Embryonic facial prominence (tissue), 1 donor: ENCODE data around the gene MMP15.

Experiments used
- DNase-seq: peaks from one replicate; pipeline ENCODE4 v3.0.0-alpha.2; 2016; ENCODE audit errors: extremely low spot score

The MMP15 gene

DNA sequence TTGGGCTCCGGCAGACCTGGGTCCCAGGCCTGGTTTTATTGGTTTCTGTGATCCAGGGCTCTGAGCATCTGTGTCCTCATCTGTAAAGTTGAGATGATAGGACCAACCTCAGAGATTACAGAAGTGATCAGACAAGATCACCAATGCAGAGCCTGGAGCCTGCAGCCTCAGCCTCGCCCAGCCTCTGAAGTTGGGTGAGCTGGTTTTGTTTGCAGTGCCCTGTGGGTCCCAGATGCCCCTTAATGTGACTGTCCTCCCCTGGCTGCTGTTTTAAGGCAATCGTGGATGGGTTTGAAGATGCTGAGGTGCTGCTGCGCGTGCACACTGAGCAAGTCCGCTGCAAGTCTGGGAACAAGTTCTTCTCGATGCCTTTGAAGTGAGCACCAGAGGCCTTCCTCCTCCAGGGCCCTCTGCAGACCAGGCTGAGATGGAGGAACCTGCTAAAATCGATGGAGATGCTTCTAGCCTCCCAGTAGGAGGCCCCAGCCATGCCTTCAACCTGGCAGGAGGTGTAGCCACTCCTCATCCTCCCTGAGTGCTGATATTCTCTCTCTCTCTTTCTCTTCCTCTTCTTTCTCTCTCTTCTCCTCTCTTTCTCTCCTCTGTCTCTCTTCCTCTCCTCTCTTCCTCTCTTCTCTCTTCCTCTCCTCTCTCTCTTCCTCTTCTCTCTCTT, 5.6 kb upstream of the MMP15 start:
- no peak for DNase-seq

DNA sequence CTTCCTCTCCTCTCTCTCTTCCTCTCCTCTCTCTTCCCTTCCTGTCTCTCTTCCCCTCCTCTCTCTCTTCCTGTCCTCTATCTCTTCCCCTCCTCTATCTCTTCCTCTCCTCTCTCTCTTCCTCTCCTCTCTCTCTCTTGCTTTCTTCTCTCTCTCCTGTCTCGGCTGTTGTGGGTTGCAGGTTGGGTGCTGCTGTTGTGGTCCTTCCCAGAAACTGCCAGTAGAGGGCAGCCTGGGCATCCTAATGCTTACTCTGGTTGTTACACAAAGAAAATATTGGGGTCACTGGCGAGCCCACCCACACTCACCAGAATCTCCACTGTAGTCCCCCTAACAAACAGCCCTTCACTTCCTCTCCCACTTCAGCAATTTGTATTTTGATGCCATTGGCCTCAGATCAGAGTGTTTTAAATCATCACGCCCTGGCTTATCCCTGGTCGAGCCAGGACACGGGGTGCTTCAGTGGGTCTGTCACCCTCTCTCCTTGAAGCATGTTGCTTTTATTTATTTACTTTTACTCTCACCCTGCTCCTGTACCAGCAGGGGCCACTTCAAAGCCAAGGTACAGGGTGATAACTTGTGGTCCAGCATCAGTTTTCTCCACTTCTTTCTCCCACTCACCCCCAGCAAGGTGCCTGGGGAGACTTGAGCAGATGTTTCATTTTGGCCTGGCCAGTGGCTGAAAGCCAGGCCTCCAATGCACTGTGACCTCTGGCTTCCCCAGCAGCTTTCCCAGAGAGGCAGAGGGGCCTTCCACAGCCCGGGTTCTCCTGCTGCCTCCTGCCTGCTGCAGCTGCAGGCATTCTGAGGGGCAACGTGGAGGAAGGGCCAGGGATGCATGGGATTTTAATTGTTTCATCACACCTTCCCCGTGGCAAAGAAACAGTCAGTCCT, 4.7 kb upstream of the MMP15 start:
- DNase-seq: no peak

DNA sequence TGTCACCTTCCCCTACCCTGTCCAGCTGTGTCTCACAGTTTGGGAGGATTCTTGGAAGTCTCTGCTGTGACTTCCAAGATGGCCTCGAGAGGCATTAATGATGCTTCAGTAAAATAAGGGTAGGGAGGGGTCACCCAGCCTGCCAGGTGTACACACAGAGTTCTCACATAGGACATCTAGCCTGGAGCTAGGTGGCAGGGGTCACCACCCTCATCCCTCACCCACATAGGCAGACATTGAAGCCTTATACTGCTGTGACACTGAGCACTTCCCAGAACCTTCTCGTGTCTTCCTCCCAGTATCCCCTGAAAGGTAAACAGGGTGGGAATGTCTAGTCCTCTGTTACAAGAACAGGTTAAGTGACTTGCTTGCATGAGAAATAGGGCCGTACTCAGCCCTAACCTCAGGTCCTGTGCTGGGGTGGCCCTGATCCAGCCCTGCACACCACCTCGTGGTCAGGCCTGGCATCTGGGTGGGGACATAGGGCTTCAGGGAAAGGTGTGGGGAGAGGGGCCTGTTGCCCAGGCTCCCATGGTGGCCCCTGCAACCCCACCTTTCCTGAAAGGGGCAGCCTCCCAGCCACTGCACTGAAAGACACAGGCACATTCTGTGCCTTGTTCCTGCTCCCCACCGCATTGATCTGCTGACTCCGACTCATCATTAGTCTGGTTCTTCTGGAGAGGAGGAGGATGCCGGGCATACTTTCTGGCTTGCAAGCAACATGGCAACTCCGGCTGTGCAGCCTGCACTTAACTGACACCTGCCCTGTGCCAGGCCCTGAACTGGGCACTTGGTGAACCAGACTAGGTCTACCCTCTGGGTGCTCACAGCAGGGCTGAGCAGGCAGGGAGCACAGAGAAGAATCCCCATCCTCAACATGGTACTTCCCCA, 3.6 kb upstream of the MMP15 start:
- no peak for DNase-seq

DNA sequence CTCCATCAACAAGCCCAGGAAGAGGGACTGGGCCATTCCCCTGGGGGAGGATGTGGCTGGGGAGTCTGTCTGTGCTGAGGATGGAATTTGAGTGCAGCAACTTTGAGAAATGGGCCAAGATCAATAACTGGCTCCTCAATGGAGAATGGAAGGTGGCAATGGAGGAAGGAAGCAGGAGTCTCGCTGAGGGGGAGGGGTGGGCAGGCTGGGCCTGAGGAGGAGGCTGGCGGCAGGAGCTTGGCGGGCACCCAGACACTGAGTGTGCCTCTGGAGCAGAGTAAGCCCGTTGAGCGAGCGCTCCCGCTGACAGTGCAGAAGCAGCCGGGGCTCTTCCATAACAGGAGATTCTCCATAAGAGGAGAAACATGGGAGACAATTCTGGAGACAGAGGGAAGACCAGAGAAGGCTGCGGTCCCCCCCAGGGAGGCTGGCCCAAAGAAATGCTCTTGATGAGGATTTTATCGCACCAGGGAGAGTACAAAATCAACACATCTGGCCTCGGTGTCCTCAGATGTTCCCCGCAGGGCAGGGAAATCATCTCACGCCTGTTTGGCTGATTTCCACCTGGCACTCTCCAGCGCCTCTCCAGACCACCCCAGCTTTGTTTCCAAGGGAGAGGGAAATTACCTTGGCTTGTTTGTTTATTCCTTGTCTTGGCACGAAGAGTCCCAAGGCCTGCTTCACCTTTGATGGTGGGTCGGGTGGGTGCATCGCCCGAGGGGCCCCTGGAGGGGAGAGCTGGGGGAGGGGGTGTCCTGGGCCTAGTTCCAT, 2.8 kb upstream of the MMP15 start:
- no peak for DNase-seq

DNA sequence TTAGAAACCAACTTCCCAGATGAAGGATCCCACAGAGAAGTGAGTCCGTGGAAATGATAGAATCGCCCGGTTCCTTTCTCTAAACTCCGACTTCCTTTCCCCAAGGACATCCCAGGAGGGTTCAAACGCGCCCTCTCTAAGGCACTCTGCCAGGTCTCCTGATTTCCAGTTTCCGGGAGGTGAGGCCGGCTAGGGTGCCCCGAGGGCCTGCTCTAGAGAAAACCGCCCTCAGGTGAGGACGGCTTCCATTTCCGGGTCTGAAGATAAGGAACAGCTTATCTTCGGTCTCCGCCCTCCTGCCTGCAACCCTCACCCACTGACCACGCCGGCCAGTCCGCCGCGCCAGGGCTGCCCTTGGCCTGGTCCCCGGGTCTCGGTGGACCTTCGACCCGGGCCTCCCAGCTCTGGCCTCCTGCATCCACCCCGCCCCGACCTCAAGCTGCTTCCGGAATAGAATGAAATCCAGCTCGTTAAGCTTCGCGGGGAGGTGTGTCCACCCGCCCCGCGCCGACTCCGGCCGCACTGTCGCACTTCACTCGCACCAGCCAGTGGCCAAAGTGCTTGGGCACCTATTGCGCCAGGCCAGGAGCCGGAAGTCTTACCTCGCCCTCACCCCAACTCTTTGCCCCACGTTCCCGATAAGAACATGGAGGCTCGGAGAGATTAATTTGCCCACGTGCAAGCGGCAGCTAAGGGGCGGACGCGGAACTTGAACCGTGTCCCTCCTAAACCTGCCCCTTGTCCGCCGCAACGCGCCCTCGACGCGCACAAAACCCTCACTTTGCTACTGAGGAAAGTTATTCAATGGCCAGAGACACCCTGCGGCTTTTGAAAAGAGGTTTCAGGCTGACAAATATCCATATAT, 836 bp upstream of the MMP15 start:
- DNase-seq: no peak

DNA sequence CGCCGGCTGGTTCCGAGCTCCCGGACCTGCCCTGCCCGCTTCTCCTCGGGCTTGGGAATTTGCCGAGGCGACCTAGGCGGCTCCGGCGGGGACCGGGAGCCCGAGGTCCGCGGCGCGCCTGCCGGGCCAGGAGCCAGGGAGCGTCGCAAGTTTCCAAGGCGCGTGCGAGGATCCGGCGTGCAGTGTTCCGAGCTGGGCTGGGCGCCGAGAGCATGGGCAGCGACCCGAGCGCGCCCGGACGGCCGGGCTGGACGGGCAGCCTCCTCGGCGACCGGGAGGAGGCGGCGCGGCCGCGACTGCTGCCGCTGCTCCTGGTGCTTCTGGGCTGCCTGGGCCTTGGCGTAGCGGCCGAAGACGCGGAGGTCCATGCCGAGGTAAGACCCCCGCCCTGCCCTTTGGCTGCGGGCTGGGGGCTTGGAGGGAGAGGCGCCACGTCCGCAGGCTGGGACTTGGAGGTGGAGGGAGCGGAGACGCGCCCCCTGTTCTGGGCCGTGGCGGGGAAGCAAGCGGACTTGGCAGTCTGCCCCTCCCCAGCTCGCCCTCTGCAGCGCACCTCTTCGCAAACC, 668 bp downstream of the MMP15 start:
- no peak for DNase-seq

DNA sequence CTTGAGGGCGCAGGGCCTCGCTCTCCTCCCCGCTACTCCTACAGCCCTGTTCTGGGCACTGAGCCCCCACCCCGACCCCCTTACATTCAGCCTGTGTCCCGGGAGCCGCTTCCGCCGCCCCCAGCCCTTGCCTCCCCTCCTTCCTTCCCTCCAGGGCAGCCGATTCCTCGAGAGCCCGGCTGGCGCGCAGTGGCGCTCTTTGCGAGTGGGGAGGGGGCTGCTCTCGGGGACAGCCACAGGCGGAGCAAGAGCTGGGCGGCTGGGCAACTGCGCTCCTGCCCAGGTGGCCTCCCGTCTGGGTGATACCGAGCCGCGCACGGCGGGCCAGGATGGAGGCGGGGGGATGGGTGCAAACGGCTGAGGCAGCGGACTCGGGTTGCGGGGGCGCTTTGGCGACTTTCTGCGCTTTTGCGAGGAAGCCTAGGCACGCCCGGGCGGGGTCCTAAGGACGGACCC, 1.2 kb downstream of the MMP15 start:
- DNase-seq: no peak

DNA sequence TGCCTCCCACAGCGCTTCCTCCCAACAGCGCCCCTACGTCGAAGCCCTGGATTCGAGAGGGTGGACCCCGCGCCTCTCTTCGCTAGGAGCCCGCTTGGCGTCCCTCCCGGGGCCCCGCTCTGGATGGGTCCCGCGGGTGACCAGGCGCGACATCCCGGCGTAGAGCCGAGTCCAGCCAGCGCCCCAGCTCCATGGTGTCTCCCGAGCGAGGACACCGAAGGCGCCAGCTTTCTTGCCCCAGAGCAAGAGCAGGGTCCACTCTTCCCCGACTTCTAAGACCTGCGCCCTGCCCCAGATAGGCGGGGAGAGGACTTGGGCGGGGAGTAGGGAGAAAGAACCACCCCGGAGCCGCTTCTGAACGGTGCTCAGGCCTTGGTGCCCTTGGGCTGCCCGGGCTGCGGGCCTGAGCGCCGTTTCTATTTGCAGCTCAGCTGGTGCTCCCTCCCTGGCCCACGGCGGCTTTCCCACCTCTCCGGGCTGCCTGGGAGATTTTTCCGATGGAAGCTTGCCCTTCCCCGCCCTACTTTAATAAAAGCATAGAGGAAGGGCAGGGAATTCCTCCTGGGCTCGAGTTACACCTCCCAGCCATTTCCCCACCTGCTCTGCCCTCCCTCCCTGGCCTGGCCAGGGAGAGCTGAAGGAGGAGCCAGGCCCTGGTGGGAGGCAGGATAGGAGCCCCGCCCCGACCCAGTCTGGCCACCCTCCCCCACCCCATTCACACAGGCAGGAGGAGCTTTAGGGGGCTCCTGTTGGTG, 1.8 kb downstream of the MMP15 start:
- no peak for DNase-seq

DNA sequence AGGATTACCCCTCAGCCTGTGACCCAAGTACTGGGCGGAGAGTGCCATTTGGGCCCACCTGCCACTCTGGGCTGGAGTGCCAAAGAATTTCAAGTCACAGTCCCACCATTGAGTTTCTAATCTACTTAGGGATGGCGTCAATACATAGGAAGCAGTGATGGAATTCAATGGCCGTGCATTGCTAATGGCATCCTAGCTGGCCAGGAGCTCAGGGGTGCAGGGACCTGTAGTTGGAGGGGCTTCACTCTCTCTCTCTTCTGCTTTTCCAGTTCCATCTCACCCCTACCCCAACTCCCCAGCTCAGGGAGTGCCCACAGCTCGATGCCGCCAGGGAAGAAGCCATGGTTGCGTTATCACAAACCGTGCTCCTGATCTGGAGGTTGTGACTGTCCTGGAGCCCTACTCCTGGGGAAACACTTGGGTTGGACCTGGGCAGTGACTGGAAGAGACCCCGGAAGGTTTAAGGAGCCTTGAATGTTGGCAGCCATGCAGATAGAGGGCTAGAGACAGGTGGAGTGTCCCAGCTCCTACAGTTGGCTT, 2.4 kb downstream of the MMP15 start:
- no peak for DNase-seq

DNA sequence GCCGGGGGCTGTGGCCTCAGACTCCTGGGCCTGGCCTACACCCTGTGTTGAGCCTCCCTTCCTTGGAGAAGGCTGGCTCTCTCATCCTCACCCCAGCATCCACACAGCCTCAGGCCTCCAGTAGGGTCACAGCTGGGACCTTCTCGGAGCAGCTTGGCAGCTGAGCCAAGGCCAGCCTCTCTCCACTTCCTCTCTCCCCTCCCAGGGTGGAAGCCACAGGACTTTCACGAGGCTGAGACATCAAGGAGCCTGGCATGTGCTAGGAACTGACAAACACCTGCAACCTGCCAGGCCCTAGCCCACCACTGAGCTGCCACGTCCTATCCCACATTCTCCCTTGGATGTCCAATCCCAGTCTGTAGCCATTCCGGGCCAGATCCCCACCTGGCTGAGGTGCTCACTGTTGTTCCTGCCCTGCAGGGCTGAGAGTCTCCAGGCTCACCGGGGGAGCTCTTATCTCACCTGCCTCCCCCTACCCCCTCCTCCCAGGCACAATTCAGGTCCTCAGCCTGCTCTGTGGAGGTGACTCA, 3.1 kb downstream of the MMP15 start:
- DNase-seq: no peak

DNA sequence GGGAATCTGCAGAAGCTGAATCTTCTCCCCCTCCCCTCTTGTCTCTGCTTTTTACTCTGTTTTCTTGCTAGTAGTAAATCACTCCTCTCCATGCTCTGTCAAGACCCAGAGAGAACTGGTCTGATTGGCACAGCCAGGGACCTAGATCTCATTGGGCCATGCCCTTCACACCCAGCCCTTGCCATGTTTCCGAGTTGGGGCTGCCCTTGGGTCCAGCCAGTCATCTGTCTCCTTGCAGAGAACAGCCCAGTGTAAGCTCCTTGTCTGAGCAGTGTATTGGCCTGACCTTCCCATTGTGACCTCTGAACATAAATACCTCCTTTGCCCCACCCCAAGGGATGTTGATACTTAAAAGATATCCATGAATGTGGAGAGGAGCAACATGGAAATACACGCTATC, 3.9 kb downstream of the MMP15 start:
- DNase-seq: no peak

DNA sequence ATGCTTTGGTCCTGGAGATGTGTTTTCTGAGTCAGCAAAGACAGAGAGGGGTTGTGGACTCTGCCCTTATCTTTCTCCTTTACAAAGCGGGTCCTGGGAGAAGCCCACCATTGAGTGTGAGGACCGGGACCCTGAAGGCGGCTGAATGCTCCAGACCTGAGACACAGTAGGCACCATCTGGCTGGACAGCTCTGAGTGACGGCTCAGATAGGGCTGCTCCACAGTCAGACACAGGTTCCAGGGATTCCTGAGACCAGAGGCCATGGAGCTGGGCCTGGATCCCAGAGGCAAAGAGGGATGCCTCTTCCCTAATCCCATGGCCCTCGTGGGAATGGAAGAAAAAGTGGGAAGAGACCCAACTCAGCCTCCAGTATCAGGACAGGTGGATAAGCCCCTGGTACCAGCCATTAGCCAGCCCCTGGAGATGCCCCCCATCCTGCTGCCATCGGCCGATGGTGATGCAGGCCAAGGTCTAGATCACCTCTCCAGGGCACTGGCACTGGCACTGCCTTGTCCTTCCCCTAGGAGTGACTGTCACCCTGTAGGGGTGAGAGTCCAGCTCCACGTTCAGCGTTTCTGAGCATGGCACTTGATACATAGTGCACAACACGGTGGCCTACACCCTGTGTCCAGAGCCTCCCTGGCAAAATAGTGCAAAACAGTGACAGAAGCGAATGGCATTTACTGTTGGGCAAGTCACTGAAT, 4.7 kb downstream of the MMP15 start:
- DNase-seq: no peak

DNA sequence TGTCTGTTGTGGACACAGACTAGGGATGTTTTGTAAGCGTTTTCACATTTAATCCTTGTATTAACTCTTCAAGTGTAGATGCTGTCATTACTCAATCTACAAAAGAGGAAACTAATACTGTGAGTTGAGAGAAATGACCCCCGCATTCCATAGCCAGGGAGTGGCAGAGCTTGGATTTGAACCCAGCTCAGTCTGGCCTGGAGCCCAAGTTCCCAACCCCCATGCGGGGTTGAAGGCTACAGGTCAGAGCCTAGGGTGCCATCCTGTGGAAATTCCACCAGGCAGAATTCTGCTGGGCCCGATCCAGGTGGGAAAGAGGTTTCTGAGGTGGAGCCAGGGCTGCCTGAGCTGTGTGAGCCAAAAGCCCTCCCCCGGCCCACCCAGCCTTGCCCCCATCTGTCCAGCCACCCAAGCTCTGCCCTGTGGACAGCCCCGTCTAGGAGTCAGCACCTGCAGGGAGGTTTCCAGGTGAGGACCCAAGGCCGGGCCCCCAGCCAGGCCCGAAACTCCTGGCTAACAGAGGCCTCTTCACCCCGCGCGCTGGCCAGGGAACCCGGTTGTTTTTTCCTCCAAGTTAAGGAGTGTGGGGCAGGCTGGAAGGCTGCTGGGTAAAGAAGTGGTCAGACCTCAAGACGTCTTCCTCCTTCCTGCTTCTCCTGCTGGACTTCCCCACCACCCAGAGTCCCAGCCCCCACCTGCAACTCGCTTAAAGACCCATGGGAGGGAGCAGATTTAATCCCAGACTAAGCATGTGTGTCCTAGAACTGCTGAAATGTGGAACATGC, 5.7 kb downstream of the MMP15 start:
- no peak for DNase-seq

DNA sequence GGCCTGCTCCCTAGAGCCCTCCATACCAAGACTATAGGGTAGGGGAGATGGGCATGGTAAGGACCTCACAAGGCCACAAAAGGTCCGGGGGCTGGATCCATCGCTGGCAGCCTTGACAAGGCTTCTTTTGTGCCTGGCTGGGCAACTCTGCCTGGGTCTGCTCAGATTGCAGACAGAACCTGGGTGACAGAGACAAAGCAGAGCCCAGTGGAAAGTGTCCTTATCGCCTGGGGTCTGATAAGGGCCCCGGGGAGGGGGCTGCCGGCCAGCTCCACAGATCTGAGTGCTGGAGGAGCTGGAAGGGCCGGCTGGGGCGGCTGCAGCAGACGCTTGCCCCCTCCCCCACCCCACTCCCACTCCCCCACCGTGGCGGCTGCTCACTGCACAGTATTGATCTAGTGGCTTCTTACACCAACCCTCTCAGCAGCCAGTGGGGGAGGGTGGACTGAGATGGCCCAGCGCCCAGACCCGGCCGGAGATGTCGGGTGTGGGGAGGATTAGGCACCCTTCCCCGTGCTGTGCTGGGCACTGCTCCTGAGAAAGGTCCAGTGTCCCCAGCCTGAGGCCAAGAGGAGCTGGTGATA, 7.2 kb downstream of the MMP15 start:
- DNase-seq: no peak

DNA sequence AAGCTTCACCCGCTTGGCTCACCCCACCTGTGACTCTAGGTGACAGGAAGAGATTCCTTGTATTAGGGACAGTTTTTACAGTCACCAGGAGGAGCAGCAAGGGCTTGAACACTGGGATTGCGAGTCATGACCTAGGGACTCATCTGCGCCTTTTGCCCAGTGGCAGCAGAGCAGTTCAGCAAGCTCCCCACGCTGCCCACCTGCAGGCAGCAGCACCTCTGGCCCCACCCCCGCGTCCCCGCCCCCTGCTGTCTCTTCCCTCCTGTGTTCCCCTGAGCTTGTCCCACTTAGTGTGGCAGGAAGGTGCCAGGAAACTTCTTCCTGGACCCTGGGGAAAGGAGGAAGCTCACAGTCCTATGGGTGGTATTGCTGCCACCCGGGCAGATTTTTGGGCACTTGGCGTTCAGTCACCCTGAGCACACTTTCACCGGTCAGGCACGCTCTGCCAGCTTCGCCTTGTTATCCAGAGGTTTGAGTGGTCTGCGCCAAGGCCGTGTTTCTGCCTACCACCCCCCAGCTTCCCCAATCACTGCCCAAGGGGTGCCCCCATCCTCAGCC, 8.7 kb downstream of the MMP15 start:
- DNase-seq: no peak

DNA sequence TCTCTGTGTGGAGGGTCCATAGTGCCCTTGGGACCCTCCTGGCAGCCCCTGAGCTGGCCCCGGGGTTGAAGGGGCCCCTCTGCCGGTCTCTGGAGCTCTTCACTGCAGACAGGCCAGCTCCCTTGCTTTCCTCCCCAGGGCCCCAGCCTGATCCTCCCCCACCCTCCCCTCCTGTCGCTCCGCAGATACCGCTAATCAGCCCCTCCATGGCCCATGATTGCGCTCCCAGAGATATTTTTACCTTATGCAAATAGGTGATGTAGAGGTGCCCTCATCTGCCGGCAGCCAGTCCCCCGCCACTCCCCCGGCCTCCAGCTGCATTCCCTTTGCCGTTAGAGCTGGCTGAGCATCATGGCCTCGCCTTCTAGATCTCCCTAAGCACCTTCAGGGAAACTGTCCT, 9.2 kb downstream of the MMP15 start:
- DNase-seq: no peak
